ENCODE measurements around the gene PPFIA3. TPM values are rescaled to one million over a fixed set of nuclear protein-coding genes. Genes with fewer than 3 reads are reported as not detected.

Gene PPFIA3
- total RNA-seq, 1 donor from 2014 or later = 4.3 TPM

DNA sequence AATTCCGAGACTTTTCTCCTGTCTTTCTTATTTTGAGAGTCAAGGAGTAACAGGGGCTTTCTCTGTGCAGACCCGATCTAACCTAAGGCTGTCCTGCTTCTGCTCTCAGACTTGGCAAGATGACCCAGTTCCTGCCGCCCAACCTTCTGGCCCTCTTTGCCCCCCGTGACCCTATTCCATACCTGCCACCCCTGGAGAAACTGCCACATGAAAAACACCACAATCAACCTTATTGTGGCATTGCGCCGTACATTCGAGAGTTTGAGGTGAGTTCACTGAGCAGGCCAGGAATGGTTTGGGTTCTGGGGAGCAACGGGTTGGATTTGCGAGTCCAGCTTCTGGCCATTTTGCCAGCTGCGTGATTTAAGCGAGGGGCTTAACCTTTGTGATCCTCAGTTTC is 33.0 kb upstream of the PPFIA3 start:
- intact Hi-C loops (cut with DNase I) = no loop called here
- DNase-seq (no peak), ATAC-seq (no peak)
- TF ChIP-seq, protein P1, sequence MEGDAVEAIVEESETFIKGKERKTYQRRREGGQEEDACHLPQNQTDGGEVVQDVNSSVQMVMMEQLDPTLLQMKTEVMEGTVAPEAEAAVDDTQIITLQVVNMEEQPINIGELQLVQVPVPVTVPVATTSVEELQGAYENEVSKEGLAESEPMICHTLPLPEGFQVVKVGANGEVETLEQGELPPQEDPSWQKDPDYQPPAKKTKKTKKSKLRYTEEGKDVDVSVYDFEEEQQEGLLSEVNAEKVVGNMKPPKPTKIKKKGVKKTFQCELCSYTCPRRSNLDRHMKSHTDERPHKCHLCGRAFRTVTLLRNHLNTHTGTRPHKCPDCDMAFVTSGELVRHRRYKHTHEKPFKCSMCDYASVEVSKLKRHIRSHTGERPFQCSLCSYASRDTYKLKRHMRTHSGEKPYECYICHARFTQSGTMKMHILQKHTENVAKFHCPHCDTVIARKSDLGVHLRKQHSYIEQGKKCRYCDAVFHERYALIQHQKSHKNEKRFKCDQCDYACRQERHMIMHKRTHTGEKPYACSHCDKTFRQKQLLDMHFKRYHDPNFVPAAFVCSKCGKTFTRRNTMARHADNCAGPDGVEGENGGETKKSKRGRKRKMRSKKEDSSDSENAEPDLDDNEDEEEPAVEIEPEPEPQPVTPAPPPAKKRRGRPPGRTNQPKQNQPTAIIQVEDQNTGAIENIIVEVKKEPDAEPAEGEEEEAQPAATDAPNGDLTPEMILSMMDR (IDR thresholded peaks at IDR 0.05) = no peak
- H3K9me3 ChIP-seq = no peaks in the 10 kb centered on the region
- H3K27ac ChIP-seq = peak overlapping the region; percentile 88
- H3K27me3 ChIP-seq (ENCODE audit: low read depth) = no peaks in the 10 kb centered on the region
- peak overlapping the region; percentile 100 for H3K4me3 ChIP-seq
- peaks cover 23% of the 10 kb centered on the region for H3K4me1 ChIP-seq
- peaks cover 43% of the 10 kb centered on the region for H3K36me3 ChIP-seq

DNA sequence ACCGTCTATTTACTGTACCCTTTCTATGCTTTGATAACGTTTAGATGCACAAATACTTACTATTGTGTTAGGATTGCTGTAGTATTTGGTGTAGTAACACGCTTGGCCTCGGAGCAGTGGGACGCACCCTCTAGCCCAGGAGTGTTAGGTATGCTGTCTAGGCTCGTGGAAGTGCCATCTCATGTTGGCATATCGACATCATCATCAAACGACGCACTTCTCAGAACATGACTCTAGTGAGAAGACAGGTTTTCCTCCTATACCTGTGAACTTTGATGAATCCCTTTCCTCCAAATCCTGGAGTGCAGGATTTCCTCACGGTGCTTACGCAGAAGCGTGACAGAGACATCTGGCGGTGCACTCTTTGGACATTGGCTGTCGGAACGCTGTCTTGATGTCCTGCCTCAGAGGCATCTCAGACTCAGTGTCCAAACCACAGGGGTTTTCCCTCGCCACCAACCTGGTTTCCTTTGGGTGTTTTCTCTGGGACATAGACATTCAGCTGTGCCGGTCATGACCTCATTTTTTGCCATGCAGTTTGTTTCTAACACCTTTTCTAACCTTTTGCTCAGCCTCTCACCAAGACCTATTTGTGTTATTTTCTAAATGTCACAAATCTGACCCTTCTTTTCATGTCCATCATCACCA is 27.8 kb upstream of the PPFIA3 start:
- no peak overlapping the region for H3K27ac ChIP-seq
- DNase-seq (no peak), ATAC-seq (no peak)
- peaks cover 11% of the 10 kb centered on the region for H3K4me1 ChIP-seq
- H3K9me3 ChIP-seq = no peaks in the 10 kb centered on the region
- peaks cover 94% of the 10 kb centered on the region for H3K36me3 ChIP-seq
- H3K27me3 ChIP-seq (ENCODE audit: low read depth) = no peaks in the 10 kb centered on the region
- TF ChIP-seq, protein P1 (IDR thresholded peaks at IDR 0.05) = no peak
- H3K4me3 ChIP-seq = no peak overlapping the region
- intact Hi-C loops (cut with DNase I) = no loop called here

DNA sequence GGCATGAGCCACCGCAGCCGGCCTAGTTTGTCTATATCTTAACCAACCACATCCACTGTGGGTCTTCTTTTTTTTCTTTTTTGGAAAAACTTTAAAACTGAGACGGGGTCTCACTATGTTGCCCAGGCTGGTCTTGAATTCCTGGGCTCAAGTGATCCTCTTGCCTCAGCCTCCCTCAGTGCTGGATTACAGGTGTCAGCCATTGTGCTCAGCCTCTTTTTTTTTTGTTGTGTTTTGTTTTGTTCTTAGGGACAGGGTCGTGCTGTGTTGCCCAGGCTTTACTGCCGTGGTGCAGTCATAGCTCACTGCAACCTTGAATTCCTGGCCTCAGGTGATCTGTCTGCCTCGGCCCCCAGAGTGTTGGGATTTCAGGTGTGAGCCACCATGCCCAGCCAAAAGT is 26.7 kb upstream of the PPFIA3 start:
- Histone ChIP-seq H3K27me3 (ENCODE audit: low read depth) (no peaks in the 10 kb centered on the region), H3K4me1 (peaks cover 6% of the 10 kb centered on the region), H3K4me3 (no peak overlapping the region), H3K27ac (no peak overlapping the region), H3K36me3 (peaks cover 95% of the 10 kb centered on the region), H3K9me3 (no peaks in the 10 kb centered on the region)
- DNase-seq (no peak), ATAC-seq (no peak)
- TF ChIP-seq, protein P1 (IDR thresholded peaks at IDR 0.05) = no peak
- intact Hi-C loops (cut with DNase I) = no loop called here

DNA sequence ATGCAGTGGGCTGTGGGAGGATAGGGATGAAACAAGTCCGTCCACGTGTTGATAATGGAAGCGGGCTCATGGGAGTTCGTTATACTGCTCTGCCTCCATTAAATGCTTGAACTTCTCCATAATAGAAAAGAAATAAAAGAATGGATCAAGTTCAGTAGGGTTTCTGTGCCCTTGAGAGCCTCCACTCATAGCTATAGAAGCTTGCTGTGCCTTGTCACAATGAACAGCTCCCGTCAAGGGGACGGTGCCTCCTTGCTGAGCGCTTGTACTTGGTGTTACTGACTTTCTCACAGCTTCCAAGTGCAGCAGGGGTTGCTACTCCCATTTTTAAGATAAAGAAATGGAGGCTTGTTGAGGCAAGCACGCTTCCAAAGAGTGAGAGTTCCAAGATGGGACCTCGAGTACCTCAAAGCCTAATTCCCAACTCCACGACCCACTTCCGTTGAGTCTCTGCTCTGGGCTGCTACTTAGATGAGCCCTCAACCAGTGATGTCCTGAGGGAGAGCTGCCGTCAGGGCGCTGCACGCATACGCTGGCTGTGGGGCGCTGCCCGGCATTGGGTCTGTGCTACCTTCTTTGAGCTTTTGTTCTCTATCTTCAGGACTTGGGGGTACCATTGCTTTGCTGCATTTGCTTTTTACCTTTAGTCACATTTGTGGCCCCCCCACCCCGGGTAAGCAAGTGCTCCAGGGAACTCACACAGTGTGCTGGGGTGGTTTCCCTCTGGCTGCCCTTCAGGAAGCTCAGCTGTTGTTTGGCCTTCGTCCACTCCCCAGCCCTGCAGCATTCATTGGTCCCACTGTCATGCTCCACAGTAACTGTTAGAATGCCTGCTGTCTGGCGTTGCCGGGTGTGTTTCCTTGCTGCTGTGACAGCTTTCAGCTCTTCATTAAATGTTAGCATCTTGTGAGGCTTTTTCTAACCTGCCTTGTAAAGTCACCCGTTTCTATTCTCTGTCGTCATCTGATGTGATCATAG is 24.6 kb upstream of the PPFIA3 start:
- TF ChIP-seq, protein P1 (IDR thresholded peaks at IDR 0.05) = no peak
- Histone ChIP-seq H3K27me3 (ENCODE audit: low read depth) (no peaks in the 10 kb centered on the region), H3K36me3 (peaks cover 100% of the 10 kb centered on the region), H3K4me1 (peaks cover 8% of the 10 kb centered on the region), H3K9me3 (no peaks in the 10 kb centered on the region), H3K27ac (no peak overlapping the region), H3K4me3 (no peak overlapping the region)
- no peak for DNase-seq
- ATAC-seq = no peak
- intact Hi-C loops (cut with DNase I) = loop anchor here (5.0 kb wide), 1 partner anchor 113 kb away; no protein-coding TSS in a partner anchor

DNA sequence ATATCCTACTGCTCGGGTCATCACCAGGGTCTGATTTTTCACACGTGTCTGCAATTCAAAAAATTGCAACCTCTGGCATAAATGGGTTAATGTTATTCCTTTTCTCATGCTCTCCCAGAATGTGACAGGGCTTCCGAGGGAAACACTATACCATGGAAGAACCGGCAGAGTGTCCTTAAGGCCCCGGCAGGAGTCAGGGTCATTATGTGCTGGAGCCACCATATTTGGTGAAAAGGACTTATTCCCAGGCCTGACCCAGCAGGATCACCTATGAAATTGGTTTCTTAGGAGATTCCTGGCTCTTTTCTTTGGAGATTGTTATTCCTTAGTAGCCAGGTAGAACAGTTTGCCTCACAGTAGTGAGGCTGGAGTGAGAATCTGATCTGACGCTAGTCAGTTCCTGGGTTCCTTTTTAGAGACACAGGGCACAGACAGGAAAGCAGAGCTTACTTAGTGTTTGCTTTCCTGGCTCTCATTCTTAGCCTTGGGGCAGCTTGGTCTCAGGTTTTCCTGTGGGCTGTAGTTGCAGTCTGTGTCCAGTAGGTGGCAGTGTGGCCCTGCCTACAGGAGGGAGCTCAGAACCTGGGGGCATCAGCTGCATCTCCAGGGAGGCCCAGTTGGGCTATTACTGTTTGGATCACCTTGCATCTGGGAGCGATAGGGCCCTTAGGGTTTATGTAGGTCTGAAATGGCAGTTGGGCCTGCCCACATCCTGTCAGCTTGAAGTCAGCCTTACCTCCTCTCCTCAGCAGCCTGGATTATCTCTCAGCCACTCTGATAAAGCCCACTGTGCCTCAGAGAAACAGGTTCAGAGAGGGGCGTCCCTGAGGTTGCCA is 21.7 kb upstream of the PPFIA3 start:
- no peaks in the 10 kb centered on the region for H3K27me3 ChIP-seq (ENCODE audit: low read depth)
- peak; percentile 85 to 91 for ATAC-seq
- peak; percentile 68 for DNase-seq
- H3K4me3 ChIP-seq = no peak overlapping the region
- no peak overlapping the region for H3K27ac ChIP-seq
- H3K36me3 ChIP-seq = peaks cover 100% of the 10 kb centered on the region
- TF ChIP-seq, protein P1 (IDR thresholded peaks at IDR 0.05) = peak; percentile 99
- no peaks in the 10 kb centered on the region for H3K9me3 ChIP-seq
- intact Hi-C loops (cut with DNase I) = loop anchor here (5.0 kb wide), 1 partner anchor 110 kb away; no protein-coding TSS in a partner anchor
- H3K4me1 ChIP-seq = peaks cover 8% of the 10 kb centered on the region
